ENCODE data around the gene IPCEF1. TPM values are rescaled to one million over a fixed set of nuclear protein-coding genes. Genes with fewer than 3 reads are reported as not detected.
"Not testable (repeated sequence)": the region's sequence is repeated elsewhere in the genome, so short reads cannot be mapped to it uniquely, and the experiment has no call there.

Gene IPCEF1
- total and polyA plus RNA-seq, 4 donors, result 0.85 to 18.1 (median 3.6) TPM

DNA sequence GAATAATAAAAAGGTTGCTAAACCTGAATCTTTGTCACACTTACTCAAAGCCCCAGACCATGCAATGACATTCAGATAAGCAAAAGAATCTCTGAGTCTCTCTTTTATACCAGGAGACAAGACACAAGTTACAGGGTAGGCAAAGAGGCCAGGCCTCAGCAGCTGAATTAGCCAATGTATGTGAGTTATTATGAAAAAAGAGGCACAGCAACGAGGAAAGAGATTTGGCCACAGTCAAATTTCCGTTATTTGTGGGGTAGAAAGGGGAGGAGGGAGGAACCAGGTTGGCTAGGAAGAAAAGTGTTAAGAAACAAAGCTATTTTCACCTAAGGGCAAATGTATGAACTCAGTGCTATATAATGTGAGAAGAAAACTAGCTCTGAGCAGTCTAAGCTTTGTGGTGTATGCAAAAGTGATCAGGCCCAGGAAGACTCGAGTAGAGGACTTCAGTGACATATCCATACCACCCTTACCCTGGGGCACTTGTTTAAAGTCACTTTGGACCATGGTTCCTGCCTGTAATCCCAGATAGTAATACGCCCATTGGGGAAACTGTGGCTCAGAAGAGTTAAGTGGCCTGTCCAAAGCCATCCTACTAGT lies 19.1 kb downstream of the IPCEF1 start:
- TF ChIP-seq, protein P1, sequence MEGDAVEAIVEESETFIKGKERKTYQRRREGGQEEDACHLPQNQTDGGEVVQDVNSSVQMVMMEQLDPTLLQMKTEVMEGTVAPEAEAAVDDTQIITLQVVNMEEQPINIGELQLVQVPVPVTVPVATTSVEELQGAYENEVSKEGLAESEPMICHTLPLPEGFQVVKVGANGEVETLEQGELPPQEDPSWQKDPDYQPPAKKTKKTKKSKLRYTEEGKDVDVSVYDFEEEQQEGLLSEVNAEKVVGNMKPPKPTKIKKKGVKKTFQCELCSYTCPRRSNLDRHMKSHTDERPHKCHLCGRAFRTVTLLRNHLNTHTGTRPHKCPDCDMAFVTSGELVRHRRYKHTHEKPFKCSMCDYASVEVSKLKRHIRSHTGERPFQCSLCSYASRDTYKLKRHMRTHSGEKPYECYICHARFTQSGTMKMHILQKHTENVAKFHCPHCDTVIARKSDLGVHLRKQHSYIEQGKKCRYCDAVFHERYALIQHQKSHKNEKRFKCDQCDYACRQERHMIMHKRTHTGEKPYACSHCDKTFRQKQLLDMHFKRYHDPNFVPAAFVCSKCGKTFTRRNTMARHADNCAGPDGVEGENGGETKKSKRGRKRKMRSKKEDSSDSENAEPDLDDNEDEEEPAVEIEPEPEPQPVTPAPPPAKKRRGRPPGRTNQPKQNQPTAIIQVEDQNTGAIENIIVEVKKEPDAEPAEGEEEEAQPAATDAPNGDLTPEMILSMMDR (IDR thresholded peaks at IDR 0.05; ENCODE audit: control extremely low read depth, extremely low read depth), result no peak
- H3K4me1 ChIP-seq (ENCODE audit: control insufficient read depth in 5 of 5, insufficient read depth in 5 of 5, low read length in 5 of 5), result peaks cover 0 to 14% (median 0%) of the 10 kb centered on the region in 5 donors
- DNase-seq (no peak), ATAC-seq (ENCODE audit: insufficient read depth, low FRiP score) (no peak)
- no peak overlapping the region for H3K4me3 ChIP-seq
- H3K27me3 ChIP-seq (ENCODE audit: control insufficient read depth in 3 of 3, insufficient read depth in 3 of 3, low read length in 2 of 3), result no peaks in the 10 kb centered on the region
- WGBS, 2 donors, result 52 to 75% methylated on average over 4 of the region's 4 CpGs
- no peak overlapping the region for H3K27ac ChIP-seq (ENCODE audit: low read depth in 1 of 2, low read length in 1 of 2)
- H3K9ac ChIP-seq (ENCODE audit: insufficient read depth in 1 of 2, low read length in 2 of 2), result no peak overlapping the region
- no peaks in the 10 kb centered on the region for H3K36me3 ChIP-seq (ENCODE audit: control insufficient read depth in 4 of 4, insufficient read depth in 4 of 4, low read length in 4 of 4)
- H3K9me3 ChIP-seq (ENCODE audit: control insufficient read depth in 4 of 4, insufficient read depth in 3 of 4, low read length in 3 of 4), result no peaks in the 10 kb centered on the region

DNA sequence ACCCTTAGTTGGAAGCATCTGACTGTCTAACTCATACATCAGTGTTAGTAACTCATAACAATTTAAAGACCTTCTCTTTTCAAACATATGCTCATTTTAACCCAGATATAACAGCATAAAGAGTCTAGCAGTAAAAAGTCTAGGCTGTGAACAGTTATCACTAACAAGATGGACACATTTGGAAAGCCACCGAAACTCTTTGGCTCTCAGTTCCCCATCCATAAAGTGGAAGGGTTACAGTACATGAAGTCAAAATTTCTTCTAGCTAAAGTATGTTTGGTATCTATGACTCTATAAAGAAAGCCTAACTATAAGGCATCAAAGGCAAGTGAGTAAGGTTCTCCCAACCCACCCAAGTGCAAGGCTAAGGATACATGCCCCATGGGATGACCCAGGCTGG lies 22.5 kb downstream of the IPCEF1 start:
- H3K9ac ChIP-seq (ENCODE audit: insufficient read depth in 1 of 2, low read length in 2 of 2); H3K36me3 ChIP-seq (ENCODE audit: control insufficient read depth in 4 of 4, insufficient read depth in 4 of 4, low read length in 4 of 4); H3K27me3 ChIP-seq (ENCODE audit: control insufficient read depth in 3 of 3, insufficient read depth in 3 of 3, low read length in 2 of 3); H3K9me3 ChIP-seq (ENCODE audit: control insufficient read depth in 4 of 4, insufficient read depth in 3 of 4, low read length in 3 of 4); ATAC-seq (ENCODE audit: insufficient read depth, low FRiP score); H3K4me1 ChIP-seq (ENCODE audit: control insufficient read depth in 5 of 5, insufficient read depth in 5 of 5, low read length in 5 of 5); H3K4me3 ChIP-seq; H3K27ac ChIP-seq (ENCODE audit: low read depth in 1 of 2, low read length in 1 of 2); DNase-seq: not testable (repeated sequence)
- WGBS, 2 donors, result 90 to 91% methylated on average over 1 of the region's 1 CpG

DNA sequence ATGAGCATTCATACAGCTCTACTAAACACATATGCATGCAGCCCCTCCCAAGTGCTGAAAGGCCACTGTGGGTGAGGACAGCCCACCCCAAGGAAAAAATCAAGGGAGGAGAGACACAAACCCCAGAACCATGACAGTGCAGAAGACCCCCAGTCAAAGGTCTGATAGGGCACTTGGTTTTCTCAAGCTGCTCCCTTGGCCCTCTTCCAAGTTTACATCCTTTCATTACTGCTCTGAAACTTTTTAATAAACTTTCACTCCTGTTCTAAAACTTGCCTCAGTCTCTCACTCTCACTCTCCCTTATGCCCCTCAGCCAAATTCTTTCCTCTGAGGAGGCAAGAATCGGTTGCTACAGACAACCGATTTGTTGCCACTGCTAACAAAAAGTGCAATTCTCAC lies 24.9 kb downstream of the IPCEF1 start:
- ATAC-seq (ENCODE audit: insufficient read depth, low FRiP score), result no peak
- H3K9ac ChIP-seq (ENCODE audit: insufficient read depth in 1 of 2, low read length in 2 of 2), result no peak overlapping the region
- WGBS, 2 donors, result 94 to 96% methylated on average over 2 of the region's 2 CpGs

GRCh38 chr6:154329350-154330170 lies 27.0 kb downstream of the IPCEF1 start:
- Histone ChIP-seq H3K4me3 (no peak overlapping the region), H3K4me1 (ENCODE audit: control insufficient read depth in 5 of 5, insufficient read depth in 5 of 5, low read length in 5 of 5) (no peaks in the 10 kb centered on the region), H3K36me3 (ENCODE audit: control insufficient read depth in 4 of 4, insufficient read depth in 4 of 4, low read length in 4 of 4) (no peaks in the 10 kb centered on the region), H3K27ac (ENCODE audit: low read depth in 1 of 2, low read length in 1 of 2) (no peak overlapping the region), H3K27me3 (ENCODE audit: control insufficient read depth in 3 of 3, insufficient read depth in 3 of 3, low read length in 2 of 3) (no peaks in the 10 kb centered on the region), H3K9me3 (ENCODE audit: control insufficient read depth in 4 of 4, insufficient read depth in 3 of 4, low read length in 3 of 4) (no peaks in the 10 kb centered on the region), H3K9ac (ENCODE audit: insufficient read depth in 1 of 2, low read length in 2 of 2) (no peak overlapping the region)
- DNase-seq, result no peak
- WGBS, 2 donors, result 87% methylated on average over 10 of the region's 10 CpGs
- TF ChIP-seq, protein P1 (IDR thresholded peaks at IDR 0.05; ENCODE audit: control extremely low read depth, extremely low read depth), result no peak
- no peak for ATAC-seq (ENCODE audit: insufficient read depth, low FRiP score)

More for the DNA sequence above, 24.9 kb downstream of the IPCEF1 start:
- H3K36me3 ChIP-seq (ENCODE audit: control insufficient read depth in 4 of 4, insufficient read depth in 4 of 4, low read length in 4 of 4), result no peaks in the 10 kb centered on the region
- TF ChIP-seq, protein P1 (IDR thresholded peaks at IDR 0.05; ENCODE audit: control extremely low read depth, extremely low read depth), result no peak
- no peak overlapping the region for H3K4me3 ChIP-seq
- H3K27me3 ChIP-seq (ENCODE audit: control insufficient read depth in 3 of 3, insufficient read depth in 3 of 3, low read length in 2 of 3), result no peaks in the 10 kb centered on the region
- H3K4me1 ChIP-seq (ENCODE audit: control insufficient read depth in 5 of 5, insufficient read depth in 5 of 5, low read length in 5 of 5), result no peaks in the 10 kb centered on the region
- no peak for DNase-seq
- no peaks in the 10 kb centered on the region for H3K9me3 ChIP-seq (ENCODE audit: control insufficient read depth in 4 of 4, insufficient read depth in 3 of 4, low read length in 3 of 4)
- H3K27ac ChIP-seq (ENCODE audit: low read depth in 1 of 2, low read length in 1 of 2), result no peak overlapping the region

- WGBS, 2 donors, result 47 to 96% methylated on average over 1 of the region's 1 CpG
Measured at GRCh38 chr6:154327313-154327712, 29.3 kb downstream of the IPCEF1 start.

More at GRCh38 chr6:154327313-154327712, 29.3 kb downstream of the IPCEF1 start:
- not testable (repeated sequence) for H3K36me3 ChIP-seq (ENCODE audit: control insufficient read depth in 4 of 4, insufficient read depth in 4 of 4, low read length in 4 of 4); H3K9ac ChIP-seq (ENCODE audit: insufficient read depth in 1 of 2, low read length in 2 of 2); H3K4me3 ChIP-seq; ATAC-seq (ENCODE audit: insufficient read depth, low FRiP score); H3K9me3 ChIP-seq (ENCODE audit: control insufficient read depth in 4 of 4, insufficient read depth in 3 of 4, low read length in 3 of 4); H3K27ac ChIP-seq (ENCODE audit: low read depth in 1 of 2, low read length in 1 of 2); DNase-seq; H3K4me1 ChIP-seq (ENCODE audit: control insufficient read depth in 5 of 5, insufficient read depth in 5 of 5, low read length in 5 of 5); H3K27me3 ChIP-seq (ENCODE audit: control insufficient read depth in 3 of 3, insufficient read depth in 3 of 3, low read length in 2 of 3)
